NCI-H1436 (cell line): ENCODE measurements around the gene PPME1.

Experiments
- DNase-seq: peaks from one replicate; lab custom pipeline; 2025; lab: John Stamatoyannopoulos, UW

PPME1 gene

DNA sequence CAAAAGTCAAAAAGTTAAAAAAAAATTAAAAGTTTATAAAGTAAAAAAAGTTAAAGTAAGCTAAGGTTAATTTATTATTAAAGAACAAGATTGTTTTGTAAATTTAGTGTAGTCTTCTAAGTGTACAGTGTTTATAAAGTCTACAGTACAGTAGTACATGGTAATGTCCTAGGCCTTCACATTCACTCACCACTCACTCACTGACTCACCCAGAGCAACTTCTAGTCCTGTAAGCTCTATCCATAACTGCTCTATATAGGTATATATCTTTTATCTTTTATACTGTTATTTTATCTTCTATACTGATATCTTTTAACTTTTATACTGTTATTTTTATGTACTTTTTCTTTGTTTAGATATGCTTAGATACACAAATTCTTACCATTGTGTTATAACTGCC is 11.4 kb upstream of the PPME1 start:
- no peak for DNase-seq

DNA sequence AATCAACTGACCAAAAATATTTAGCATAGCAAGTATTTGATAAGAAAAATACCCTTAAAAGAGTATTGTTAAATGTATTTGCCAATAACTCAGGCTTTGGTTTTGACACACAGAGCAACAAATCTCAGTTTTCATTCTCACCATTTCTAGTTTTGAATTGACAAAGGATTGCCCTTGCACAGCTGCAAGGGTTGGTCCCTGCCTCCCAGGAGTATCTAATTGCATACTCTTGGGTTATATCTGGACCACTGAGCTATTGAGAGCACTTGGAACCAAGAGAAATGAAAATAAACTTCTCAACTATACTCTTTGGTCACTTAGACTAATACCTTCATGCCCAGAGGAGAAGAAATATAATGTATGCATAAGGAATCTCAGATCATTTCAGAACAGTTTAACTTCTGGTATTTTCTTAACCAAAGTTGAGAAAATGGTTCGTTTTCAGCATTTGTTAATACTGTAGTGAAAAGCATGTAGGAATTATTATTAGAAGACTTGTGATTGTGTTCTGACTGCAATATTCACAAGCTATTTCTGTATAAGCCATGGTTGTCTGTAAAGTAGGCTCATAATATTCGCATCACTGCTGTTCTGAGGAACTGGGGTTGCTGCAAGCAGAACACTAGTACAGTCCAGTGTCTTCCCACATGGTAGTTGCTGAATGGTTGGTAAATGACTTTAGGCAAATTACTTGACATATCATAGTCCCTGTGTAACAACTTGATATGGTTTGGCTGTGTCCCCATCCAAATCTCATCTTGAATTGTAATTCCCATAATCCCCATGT is 8.2 kb upstream of the PPME1 start:
- no peak for DNase-seq

DNA sequence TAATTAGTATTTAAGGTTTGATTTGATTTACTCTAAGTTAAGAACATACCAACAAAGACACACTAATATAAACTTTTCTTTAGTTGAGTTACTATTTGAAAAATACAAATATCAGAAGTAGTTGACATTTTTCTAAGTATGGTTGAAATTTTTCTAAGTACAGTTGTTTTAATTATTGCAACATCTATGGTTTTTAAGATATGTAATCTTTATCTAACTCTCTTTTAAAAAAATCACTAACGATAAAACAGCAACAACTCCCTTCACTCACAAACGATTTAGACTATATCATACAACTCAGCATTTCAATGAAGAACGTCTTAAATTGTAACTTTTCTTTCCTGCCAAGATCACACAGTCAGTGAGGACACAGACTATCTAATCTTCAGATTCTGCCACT is 2.3 kb upstream of the PPME1 start:
- DNase-seq: no peak

DNA sequence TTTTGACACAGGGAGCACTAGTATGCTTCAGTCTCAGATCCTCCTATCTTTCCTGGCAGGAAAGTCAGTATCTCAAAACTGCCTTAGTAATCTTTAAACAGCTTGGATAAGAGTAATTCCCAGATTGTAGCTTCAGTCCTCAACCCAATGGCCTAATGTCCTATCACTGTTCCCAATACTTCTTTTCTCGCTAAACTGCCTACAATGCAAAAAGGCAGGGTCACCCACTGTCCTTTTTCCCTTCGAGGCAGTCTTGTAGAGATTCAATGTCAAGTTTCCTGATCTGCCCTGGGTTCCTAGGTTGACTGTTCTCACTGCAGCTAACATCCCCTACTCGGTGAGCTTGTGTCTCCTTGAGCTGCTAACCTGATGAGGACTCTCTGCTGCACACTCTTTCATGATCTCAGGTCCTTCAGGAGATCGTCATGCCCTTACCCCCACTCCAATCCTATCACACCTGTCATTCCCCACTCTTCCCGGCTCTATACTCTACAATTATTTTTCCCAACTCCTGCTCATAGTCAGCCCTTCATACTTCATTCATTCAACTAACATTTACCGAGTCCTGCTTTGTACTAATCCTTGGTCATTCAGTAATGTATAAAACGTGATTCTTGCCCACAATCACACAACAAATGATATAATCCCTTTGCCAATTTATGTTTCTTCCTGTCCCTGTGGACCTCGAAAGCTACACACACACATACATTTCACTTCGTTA is 1.2 kb upstream of the PPME1 start:
- DNase-seq: no peak

DNA sequence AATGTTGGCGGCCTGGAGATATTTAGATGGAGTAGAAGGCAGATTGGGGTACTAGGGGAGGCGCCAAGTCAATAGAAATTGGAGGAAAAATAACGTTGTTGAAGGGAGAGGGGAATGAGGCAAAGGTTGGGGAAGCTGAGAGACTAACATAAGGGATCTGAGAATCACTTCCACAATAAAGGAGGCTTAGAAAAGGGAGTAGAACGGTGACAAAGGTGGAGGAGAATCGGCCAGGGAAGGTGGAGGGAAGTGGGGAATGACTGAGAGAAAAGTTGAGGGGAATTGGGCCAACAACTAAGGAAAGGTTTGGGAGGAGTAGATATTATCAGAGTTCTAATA is 510 bp downstream of the PPME1 start:
- no peak for DNase-seq

DNA sequence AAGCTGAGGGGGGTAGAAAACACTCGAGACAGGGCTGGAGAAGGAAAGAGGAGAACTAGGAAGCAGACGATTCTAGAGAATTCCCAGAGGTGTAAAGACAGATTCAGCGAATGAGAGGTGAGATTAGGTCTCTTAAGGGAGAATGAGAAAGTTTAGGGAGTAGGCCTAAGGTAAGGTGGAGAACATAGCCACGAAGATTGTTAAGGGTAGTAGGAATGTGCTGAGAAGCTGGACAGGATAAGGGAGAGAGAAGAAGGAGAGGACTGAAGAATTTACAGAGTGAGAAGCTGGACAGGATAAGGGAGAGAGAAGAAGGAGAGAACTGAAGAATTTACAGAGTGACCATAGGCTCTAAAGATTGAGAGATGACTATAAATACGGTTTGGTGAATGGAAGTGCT is 908 bp downstream of the PPME1 start:
- no peak for DNase-seq

DNA sequence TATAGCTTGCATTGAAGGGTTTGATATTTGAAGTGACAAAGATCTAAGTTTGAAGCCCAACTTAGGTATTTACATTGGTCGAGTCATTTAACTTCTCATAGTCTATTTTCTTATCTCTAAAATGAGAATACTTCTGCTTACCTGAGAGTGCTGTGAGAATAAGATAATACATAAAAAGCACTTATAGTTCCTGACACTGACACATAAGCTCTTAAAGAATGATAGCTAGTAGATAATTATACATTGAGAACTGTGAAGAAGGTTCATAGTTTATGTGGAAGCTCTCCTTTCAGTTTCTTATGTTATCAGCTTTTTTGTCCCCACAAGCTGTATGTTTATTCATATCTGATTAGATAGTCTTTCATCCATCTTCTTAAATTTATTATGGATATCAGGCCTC is 4.8 kb downstream of the PPME1 start:
- DNase-seq: no peak

DNA sequence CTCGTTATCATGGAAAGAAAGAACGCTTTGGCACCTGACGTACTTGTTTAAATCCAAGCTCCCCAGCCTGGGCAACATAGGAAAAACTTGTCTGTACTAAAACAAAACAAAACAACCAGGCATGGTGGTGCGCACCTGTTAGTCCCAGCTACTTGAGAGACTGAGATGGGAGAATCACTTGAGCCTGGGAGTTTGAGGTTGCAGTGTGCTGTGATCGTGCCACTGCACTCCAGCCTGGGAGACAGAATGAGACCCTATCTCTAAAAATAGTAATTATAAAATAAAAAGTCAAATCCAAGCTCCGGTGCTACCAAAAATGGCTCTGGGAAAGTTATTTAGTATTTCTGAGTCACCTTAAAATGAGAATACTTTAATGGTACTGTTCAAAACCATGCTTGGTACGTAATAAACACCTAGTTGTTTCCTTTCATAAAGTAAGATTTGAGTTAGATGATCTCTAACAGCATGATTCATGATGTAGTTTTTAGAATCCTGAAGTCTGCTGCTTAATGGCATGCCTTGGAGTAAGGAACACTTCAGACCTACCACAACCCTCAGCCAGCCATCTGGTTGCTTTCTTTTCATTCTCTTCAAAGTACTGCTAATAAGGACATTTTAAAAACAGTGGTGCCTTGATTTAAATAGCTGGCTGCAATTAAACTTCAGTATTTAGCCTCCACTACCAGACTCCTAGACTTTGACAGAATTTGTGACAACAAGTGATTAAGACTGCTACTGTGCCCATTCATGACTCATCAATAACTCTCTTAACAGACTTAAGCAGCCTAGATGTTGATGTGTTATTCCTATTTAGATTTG is 8.4 kb downstream of the PPME1 start:
- DNase-seq: no peak

DNA sequence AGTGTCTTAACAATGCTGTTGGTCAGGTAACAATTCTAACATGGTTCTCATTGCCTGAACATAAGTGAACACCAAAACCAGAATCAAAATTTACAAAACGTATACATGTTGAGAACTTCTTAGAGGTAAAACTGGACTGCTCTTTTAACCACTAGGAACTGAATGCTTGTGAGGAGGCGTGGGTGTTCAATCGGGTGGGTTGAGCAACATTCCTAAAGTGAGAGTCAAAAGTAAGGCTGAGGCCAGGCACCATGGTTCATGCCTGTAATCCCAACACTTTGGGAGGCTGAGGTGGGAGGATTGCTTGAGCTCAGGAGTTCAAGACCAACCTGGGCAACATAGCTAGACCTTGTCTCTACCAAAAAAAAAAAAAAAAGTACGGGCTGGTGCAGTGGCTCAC is 11.5 kb downstream of the PPME1 start:
- DNase-seq: no peak

DNA sequence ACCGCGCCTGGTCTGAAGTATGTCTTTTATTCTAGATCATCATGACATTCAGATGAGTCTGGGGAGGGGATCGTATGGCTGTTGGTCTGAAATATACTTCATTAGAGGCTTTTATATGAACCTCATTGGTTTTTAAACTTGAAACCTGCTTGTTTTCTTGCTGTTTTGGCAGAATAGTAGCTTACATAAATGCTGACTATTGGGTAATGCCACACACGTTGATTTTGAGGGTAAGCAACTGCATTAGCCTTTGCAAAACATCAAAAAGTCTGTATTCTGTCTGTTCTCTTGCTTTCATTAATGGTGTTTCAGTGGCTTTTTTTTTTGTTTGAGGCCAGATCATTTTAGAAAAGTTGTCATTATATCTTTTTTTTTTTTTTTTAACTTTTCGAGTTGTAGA is 14.2 kb downstream of the PPME1 start:
- no peak for DNase-seq

DNA sequence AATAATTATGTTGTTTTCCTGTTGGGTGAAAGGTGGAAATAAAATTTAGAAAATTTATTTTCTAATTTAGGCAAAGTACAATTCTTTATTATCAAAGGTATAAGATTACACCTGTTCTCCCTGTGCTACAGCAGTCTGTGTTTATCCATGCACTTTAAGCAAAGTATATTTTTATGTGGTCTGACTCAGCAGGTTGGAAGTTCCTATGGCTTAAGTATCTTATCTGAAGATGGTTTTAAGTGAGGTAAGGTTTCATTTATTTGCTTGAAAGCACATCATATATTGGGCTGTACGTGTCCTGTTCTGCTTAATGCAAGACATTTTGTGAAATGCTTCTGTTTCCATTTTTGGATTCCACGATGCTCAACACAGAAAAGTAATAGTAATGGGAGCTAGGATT is 14.6 kb downstream of the PPME1 start:
- no peak for DNase-seq

DNA sequence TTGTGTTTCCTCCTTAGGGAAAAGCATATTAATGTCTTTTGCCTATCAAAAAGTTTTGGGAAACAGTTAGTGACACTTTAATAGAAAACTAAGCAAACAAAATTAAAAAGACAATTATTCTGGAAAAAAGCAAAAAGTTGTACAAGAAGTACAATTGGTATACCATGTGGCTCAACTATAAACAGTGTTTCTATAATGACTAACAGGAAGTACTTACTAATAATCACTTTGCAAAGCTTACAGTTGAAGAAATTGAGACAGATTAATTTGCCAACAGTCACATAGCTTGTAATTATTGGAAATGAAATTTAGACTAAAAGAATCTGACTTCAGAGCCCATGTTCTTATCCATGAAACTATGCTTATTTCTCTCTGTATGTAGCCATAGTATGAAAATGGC is 24.7 kb downstream of the PPME1 start:
- DNase-seq: no peak

DNA sequence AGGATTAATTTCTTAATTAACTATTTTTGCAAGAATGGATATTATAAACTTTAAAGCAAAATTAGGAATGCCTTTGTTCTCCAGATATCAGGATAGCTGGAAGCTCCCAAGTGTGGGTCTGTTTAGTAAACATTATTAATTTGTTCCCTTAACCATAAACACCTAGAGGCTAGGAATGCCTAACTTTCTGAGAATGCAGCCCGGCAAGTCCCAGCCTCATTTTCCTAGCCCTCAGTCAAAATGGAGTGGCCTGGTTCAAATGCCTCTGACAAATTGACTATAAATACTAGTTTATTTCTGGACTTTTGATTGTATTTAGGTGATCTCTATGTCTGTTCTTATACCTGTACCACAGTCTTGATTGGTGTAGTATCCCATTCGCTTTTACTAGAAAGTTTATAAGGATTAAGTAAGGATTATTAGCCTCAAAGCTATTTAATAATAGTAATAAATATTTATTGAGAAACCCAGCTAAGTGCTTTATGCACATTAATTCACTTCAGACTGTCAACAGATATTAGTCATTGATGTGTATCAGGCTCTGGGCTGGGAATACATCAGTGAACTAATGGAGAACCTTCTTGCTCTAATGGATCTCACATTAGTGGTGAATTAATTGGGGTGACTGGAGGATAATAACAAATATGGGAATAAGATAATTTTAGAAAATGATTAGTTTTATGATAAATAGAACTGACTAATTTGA is 25.8 kb downstream of the PPME1 start:
- DNase-seq: no peak

DNA sequence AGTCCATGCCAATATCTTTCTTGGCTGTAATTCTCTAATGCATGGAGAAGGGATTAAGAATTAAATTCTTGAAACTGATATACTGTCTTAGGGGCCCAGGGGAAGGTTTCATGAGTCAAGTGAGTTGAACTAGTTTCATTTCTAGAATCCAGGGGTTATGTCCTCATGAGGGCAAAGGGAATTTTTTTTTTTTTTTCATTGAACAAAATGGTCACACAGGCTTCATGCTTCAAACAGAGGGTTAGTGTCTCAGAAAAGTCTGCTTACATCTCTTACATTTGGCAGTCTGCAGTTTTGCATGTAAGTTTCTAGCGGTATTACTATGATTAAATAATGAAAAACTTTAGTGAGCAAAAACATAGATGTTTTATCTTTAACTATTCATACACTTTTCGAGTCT is 32.9 kb downstream of the PPME1 start:
- DNase-seq: no peak

DNA sequence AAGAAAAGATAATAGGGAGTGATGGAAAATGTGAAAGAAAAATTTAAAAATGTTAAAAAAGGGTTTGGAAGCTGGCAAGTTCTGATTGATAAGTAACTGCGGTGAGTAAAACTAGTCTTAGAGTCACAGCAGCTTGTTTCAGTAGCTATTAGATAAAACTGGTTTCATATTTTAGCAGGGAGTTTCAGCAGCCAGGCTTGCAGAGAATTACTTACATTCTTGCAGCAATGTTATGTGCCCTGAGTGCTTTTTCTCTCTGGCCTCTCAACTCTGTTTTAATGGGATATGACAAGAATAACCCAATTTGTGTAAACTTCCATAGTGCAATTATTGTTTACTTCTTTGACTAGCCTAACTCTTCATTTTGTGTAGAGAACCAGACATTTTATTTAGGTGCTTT is 33.6 kb downstream of the PPME1 start:
- no peak for DNase-seq

DNA sequence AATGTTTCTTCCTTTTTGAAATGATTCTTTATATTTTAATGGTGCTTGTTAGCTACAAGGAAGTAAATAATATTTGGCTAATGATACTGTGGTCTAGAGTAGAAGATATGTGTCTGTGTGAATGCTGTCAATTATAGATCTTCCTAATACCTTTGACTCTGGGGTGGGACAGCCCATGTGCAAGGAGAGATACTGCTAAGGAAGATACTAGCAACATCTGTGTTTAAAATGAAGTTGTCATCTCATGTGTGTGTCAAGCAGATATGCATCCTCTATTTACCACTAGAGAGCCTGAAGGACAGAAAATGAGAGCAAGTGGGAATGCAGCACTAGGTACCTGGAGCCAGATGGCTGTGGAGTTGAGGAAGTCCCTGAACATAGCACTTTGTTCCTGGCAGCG is 34.1 kb downstream of the PPME1 start:
- no peak for DNase-seq

DNA sequence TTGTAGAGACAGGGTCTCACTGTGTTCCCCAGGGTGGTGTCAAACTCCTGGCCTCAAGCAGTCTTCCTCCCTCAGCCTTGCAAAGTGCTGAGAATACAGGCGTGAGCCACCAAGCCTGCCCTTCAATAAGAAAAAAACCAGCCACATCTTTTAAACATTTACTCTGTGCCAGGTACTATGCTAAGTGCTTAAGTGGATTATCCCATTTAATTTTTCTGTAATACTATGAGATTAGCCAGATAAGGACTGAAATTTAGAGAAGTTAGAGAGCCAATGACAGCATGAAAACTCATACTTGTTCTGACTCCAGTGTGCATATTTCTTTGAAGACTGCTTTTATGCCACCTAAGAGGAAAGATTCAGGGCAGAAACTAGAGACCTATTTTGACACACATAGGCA is 35.7 kb downstream of the PPME1 start:
- no peak for DNase-seq

DNA sequence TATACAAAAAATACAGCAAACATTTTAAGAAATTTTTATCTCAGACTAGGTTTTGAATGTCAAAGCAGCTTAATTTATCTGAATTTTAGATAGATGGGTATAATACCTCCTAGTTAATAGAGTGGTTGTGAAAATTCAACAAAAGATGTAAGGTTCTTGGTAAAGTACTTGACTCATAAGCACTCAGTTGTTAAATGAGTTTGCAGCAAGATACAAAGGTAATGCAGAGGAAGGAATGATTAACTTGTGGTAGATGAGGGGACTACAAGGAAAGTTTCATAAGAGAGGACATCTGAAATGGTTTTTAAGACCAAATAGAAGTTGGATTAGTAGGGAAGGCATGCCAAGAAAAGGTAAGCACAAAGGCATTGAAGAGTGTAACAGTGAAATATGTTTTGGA is 37.4 kb downstream of the PPME1 start:
- no peak for DNase-seq

DNA sequence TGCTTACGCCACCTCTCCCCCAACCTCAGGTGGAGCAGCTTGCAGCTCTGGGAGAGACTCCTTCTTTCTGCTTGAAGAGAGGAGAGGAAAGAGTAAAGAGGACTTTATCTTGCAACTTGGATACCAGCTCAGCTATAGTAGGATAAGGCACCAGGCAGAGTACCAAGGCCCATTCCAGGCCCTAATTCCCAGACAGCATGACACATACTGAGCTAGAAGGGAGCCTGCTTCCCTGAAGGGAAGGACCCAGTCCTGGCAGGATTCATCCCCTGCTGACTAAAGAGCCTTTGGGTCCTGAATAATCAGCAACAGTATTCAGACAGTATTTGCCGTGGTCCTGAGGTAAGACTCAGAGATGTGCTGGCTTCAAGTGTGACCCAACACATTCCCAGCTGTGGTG is 41.4 kb downstream of the PPME1 start:
- DNase-seq: no peak

DNA sequence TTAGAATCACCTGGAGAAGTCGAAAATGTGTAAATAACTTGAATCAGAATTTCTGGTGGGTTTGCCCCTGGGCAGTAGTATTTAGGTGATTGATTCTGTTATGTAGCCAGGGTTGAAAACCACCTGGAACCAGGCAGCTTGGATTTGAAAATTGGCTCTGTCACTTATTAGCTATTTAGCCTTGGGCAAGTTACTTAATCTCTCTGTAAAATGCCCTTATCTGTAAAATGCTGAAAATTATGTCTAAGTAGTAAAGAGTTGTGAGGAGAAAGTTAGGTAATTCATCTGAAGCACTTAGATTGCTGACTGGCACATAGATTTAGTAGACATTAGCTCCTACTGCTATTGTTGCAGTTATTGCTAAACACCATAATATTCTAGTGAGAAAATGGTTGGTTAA is 49.3 kb downstream of the PPME1 start:
- no peak for DNase-seq

DNA sequence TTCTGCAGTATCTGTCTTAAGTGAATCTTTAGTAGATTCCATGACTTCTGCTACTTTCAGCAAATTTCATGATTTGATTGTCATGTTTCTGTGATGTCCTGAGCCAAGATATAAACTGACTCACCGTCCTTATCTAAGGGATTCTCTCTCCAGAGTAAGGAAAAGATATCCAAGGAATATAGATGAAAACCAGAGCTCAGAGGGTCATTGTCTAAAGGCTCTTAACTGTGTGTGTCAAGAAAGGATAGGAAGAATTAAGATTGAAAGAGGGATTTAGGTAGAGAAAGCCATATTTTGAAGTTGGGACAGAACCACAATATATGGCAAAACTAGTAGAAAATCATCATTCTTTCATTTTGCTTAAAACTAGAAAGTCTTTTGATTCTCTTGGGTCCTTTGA is 50.7 kb downstream of the PPME1 start:
- DNase-seq: no peak

DNA sequence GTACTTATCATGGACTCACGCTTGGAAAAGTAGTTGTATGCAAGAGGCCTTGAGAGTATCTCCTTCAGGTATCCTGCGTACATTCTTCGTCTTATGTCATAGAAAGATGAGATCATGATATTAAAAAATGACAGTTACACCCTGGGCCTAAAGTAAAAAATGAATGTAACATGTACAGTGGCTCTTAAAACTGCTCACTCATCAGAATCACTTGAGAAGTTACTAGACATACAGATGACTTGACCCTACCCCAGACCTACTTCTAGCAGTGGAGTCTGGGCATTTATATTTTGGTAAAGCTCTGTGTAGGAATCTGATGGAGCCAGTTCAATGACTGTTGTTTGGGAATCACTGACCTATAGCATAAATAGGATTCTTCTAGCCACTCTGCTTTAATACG is 54.5 kb downstream of the PPME1 start:
- DNase-seq: no peak

DNA sequence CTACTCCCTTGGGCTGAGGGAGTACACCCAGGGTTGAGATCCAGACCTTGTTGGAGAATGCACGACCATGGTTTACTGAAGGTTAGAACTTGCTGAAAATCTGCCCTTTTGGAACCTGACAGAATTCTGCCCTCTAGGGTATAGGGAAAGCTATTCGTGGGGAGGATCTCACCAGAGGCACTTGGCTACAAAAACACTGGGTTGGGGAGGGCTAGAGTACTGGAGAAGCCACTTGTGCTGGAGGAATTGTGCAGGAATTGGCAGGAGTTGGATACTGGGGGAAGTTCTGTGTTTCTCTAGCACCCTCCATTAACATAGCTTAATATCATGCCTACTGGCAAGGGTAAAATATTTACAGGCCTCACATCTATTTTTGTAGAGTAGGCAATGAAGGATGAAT is 55.8 kb downstream of the PPME1 start:
- no peak for DNase-seq
